Right ventricle myocardium inferior (tissue), 1 donor: Measurements from ENCODE around the gene PTOV1. TPM values are rescaled to one million over a fixed set of nuclear protein-coding genes. Genes with fewer than 3 reads are reported as not detected.

ENCODE experiments used
- ATAC-seq: fragments of 200-7000 bp; cut with Tn5 transposase; one replicate; pipeline ENCODE4 v1.9.1; 2020; ENCODE audit warnings: mild to moderate bottlenecking, moderate library complexity
- DNase-seq: peaks from one replicate; pipeline ENCODE4 v3.0.0; 2021; ENCODE audit errors: missing footprints
- intact Hi-C: fragments of 100-400 bp; cut with DNase I; formaldehyde crosslinking; loops from one replicate; pipeline ENCODE4 v1.11.0; 2022
- total RNA-seq: library from RNA; stranded (reverse); fragmentation: NEBNext Ultra II Directional; extraction: Animal tissue kit (Norgen Biotek cat#: 25700); gene quantifications from one replicate; pipeline ENCODE4 v1.2.1, GENCODE V29; 2021
- donor health status: DM: no; HTN: yes; CAD: no; lungs with severe emphysema.

The PTOV1 gene
- total RNA-seq, 1 donor from 2014 or later, result 122 TPM

GRCh38 chr19:49889687-49890348, 38.9 kb downstream of the PTOV1 start:
- peak; percentile 91 for DNase-seq
- peak; percentile 68 for ATAC-seq
- intact Hi-C loops, result no loop called here

- intact Hi-C loops, result no loop called here
- DNase-seq, result no peak
- peak; percentile 11 for ATAC-seq
Observed at GRCh38 chr19:49890349-49891311, 39.7 kb downstream of the PTOV1 start.

- no peak for DNase-seq
- no peak for ATAC-seq
- intact Hi-C loops, result no loop called here
Observed at GRCh38 chr19:49891393-49891792, 40.4 kb downstream of the PTOV1 start.

GRCh38 chr19:49892716-49893115, 41.8 kb downstream of the PTOV1 start:
- ATAC-seq, result no peak
- intact Hi-C loops, result no loop called here
- DNase-seq, result no peak

GRCh38 chr19:49894011-49894664, 43.2 kb downstream of the PTOV1 start:
- ATAC-seq (no peak), DNase-seq (no peak)
- intact Hi-C loops, result no loop called here

- no peak for ATAC-seq
- intact Hi-C loops, result no loop called here
- DNase-seq, result no peak
Observed at GRCh38 chr19:49894879-49895565, 44.1 kb downstream of the PTOV1 start.

- ATAC-seq, result no peak
- intact Hi-C loops, result no loop called here
- no peak for DNase-seq
Observed at GRCh38 chr19:49895566-49896297, 44.8 kb downstream of the PTOV1 start.

GRCh38 chr19:49896863-49897621, 46.1 kb downstream of the PTOV1 start, which contains the start of gene IL4I1:
IL4I1 (minus strand) TSS chr19:49896887; CDS start chr19:49896160, 727 bp downstream.
- intact Hi-C loops, result no loop called here
- no peak for DNase-seq

GRCh38 chr19:49904136-49904535, 53.2 kb downstream of the PTOV1 start:
- DNase-seq (no peak), ATAC-seq (no peak)
- intact Hi-C loops, result no loop called here

More at GRCh38 chr19:49896863-49897621, 46.1 kb downstream of the PTOV1 start, which contains the start of gene IL4I1:
- ATAC-seq, result no peak

- no peak for ATAC-seq
- peak; percentile 45 for DNase-seq
- intact Hi-C loops, result no loop called here
Observed at GRCh38 chr19:49906879-49907564, 56.1 kb downstream of the PTOV1 start.

- ATAC-seq (no peak), DNase-seq (peak; percentile 48)
- intact Hi-C loops, result no loop called here
Observed at GRCh38 chr19:49907745-49908446, 56.9 kb downstream of the PTOV1 start.

- ATAC-seq, result no peak
- intact Hi-C loops, result no loop called here
- peak; percentile 45 for DNase-seq
Observed at GRCh38 chr19:49908480-49909420, 57.8 kb downstream of the PTOV1 start.

- intact Hi-C loops, result no loop called here
- ATAC-seq, result no peak
- DNase-seq, result peak; percentile 11
Observed at GRCh38 chr19:49910179-49910578, 59.2 kb downstream of the PTOV1 start.
